Karpas-422 (cell line): ENCODE data around the gene ARHGDIB. TPM values are rescaled to one million over a fixed set of nuclear protein-coding genes. Genes with fewer than 3 reads are reported as not detected.

Source experiments
- DNase-seq: peaks from one replicate; pipeline ENCODE4 v3.0.0-alpha.2; 2015
- H2AFZ ChIP-seq: fragments of 200-600 bp; sonication (generic); 2 replicates; pipeline ENCODE4 v1.6.1; 2014; ENCODE audit warnings: antibody characterized with exemption, low read length, mixed read lengths
- H3K27ac ChIP-seq: fragments of 200-600 bp; sonication (generic); 2 replicates; pipeline ENCODE4 v1.5.1; 2014; ENCODE audit warnings: mild to moderate bottlenecking, low read length, moderate library complexity
- H3K27me3 ChIP-seq: fragments of 200-600 bp; sonication (generic); 2 replicates; pipeline ENCODE4 v1.6.1; 2014; ENCODE audit warnings: low read length, mixed read lengths
- H3K36me3 ChIP-seq: fragments of 200-600 bp; sonication (generic); 2 replicates; pipeline ENCODE4 v1.6.1; 2014; ENCODE audit warnings: low read length, mixed read lengths; ENCODE audit not compliant: insufficient read depth
- H3K4me1 ChIP-seq: fragments of 200-600 bp; sonication (generic); 2 replicates; pipeline ENCODE4 v1.6.1; 2014; ENCODE audit warnings: mild to moderate bottlenecking, low read length, mixed read lengths
- H3K4me2 ChIP-seq: fragments of 200-600 bp; sonication (generic); 2 replicates; pipeline ENCODE4 v1.6.1; 2014; ENCODE audit warnings: low read length, low read depth, mild to moderate bottlenecking; ENCODE audit not compliant: poor library complexity, severe bottlenecking
- H3K4me3 ChIP-seq: fragments of 200-600 bp; sonication (generic); 2 replicates; pipeline ENCODE4 v1.5.1; 2014; ENCODE audit warnings: mild to moderate bottlenecking, antibody characterized with exemption, low read length, mixed read lengths
- H3K79me2 ChIP-seq: fragments of 200-600 bp; sonication (generic); 2 replicates; pipeline ENCODE4 v1.6.1; 2014; ENCODE audit warnings: mild to moderate bottlenecking, low read length, mixed read lengths
- H3K9ac ChIP-seq: fragments of 200-600 bp; sonication (generic); 2 replicates; pipeline ENCODE4 v1.6.0; 2014; ENCODE audit warnings: low read length
- H3K9me2 ChIP-seq: fragments of 200-600 bp; sonication (generic), shearing (Covaris generic); replicated peaks from 2 replicates; pipeline ENCODE4 v1.6.0; 2014; ENCODE audit warnings: mild to moderate bottlenecking, low read length, moderate library complexity; ENCODE audit not compliant: insufficient read depth
- H3K9me3 ChIP-seq: fragments of 300-700, 200-600 bp; sonication (generic); 2 replicates; pipeline ENCODE4 v1.6.1; 2014; ENCODE audit warnings: low read length, mixed read lengths
- H4K20me1 ChIP-seq: fragments of 200-600 bp; sonication (generic); 2 replicates; pipeline ENCODE4 v1.6.1; 2014; ENCODE audit warnings: mild to moderate bottlenecking, antibody characterized with exemption, low read length, low read depth; ENCODE audit not compliant: insufficient read depth
- total RNA-seq: library from RNA; depleted of rRNA; stranded (reverse); fragments of >200 nt; shearing (Covaris generic); gene quantifications from 2 replicates; pipeline ENCODE4 v1.2.3, GENCODE V29; 2014; ENCODE audit warnings: low replicate concordance

ARHGDIB gene
- total RNA-seq, 1 experiment from 2014 or later = 503 TPM

GRCh38 chr12:14976658-14977057 lies 15.3 kb upstream of the ARHGDIB start:
- H4K20me1 ChIP-seq = no peaks in the 10 kb centered on the region
- no peaks in the 10 kb centered on the region for H3K36me3 ChIP-seq
- no peak overlapping the region for H2AFZ ChIP-seq
- H3K4me2 ChIP-seq = no peak overlapping the region
- H3K4me1 ChIP-seq = no peaks in the 10 kb centered on the region
- no peak overlapping the region for H3K4me3 ChIP-seq
- no peaks in the 10 kb centered on the region for H3K9me2 ChIP-seq
- H3K79me2 ChIP-seq = no peaks in the 10 kb centered on the region
- no peaks in the 10 kb centered on the region for H3K27me3 ChIP-seq
- H3K9me3 ChIP-seq = no peaks in the 10 kb centered on the region
- no peak overlapping the region for H3K9ac ChIP-seq
- no peak for DNase-seq
- H3K27ac ChIP-seq = no peak overlapping the region

- H3K79me2 ChIP-seq = no peaks in the 10 kb centered on the region
- no peak overlapping the region for H3K4me2 ChIP-seq
- no peaks in the 10 kb centered on the region for H3K9me2 ChIP-seq
- no peaks in the 10 kb centered on the region for H3K36me3 ChIP-seq
- no peak overlapping the region for H2AFZ ChIP-seq
- H3K27ac ChIP-seq = no peak overlapping the region
- peak; percentile 26 for DNase-seq
- H3K4me3 ChIP-seq = no peak overlapping the region
- no peak overlapping the region for H3K9ac ChIP-seq
- H3K4me1 ChIP-seq = no peaks in the 10 kb centered on the region
- H3K27me3 ChIP-seq = no peaks in the 10 kb centered on the region
- no peaks in the 10 kb centered on the region for H4K20me1 ChIP-seq
- H3K9me3 ChIP-seq = no peaks in the 10 kb centered on the region
Observed at GRCh38 chr12:14975457-14975856, 14.1 kb upstream of the ARHGDIB start.

GRCh38 chr12:14974633-14975032 lies 13.2 kb upstream of the ARHGDIB start:
- Histone ChIP-seq H3K27me3 (no peaks in the 10 kb centered on the region), H3K9me2 (no peaks in the 10 kb centered on the region), H2AFZ (no peak overlapping the region), H3K4me1 (no peaks in the 10 kb centered on the region), H3K9ac (no peak overlapping the region), H3K9me3 (no peaks in the 10 kb centered on the region), H3K4me3 (no peak overlapping the region), H3K36me3 (no peaks in the 10 kb centered on the region), H3K79me2 (no peaks in the 10 kb centered on the region), H3K27ac (no peak overlapping the region), H4K20me1 (no peaks in the 10 kb centered on the region), H3K4me2 (no peak overlapping the region)
- DNase-seq = peak; percentile 23

GRCh38 chr12:14972816-14973215 lies 11.4 kb upstream of the ARHGDIB start, which contains the start of gene PDE6H:
TSS of gene PDE6H (plus strand) at chr12:14973042. CDS start at chr12:14978013, 4,971 bp downstream.
- Histone ChIP-seq H3K9me2 (no peaks in the 10 kb centered on the region), H3K27ac (no peak within 1 kb of the TSS), H3K4me3 (no peak within 1 kb of the TSS), H4K20me1 (no peaks in the 10 kb centered on the region), H2AFZ (no peak within 1 kb of the TSS), H3K9me3 (no peaks in the 10 kb centered on the region), H3K4me1 (no peaks in the 10 kb centered on the region), H3K4me2 (no peak within 1 kb of the TSS), H3K27me3 (no peaks in the 10 kb centered on the region), H3K9ac (no peak within 1 kb of the TSS), H3K79me2 (no peaks in the 10 kb centered on the region), H3K36me3 (no peaks in the 10 kb centered on the region)
- DNase-seq = peak; percentile 4

GRCh38 chr12:14970473-14970872 lies 9.1 kb upstream of the ARHGDIB start:
- Histone ChIP-seq H3K36me3 (no peaks in the 10 kb centered on the region), H3K4me1 (peaks cover 4% of the 10 kb centered on the region; the same call in 1 of the 2 replicates), H3K27ac (no peak overlapping the region), H3K79me2 (no peaks in the 10 kb centered on the region), H3K9ac (no peak overlapping the region), H3K9me2 (no peaks in the 10 kb centered on the region), H3K27me3 (no peaks in the 10 kb centered on the region), H3K9me3 (no peaks in the 10 kb centered on the region), H3K4me2 (no peak overlapping the region), H4K20me1 (no peaks in the 10 kb centered on the region), H3K4me3 (no peak overlapping the region), H2AFZ (no peak overlapping the region)
- peak; percentile 40 for DNase-seq

GRCh38 chr12:14968478-14968877 lies 7.1 kb upstream of the ARHGDIB start:
- no peak overlapping the region for H2AFZ ChIP-seq
- H3K36me3 ChIP-seq = no peaks in the 10 kb centered on the region
- H3K4me2 ChIP-seq = no peak overlapping the region
- H3K27me3 ChIP-seq = no peaks in the 10 kb centered on the region
- peaks cover 10% of the 10 kb centered on the region for H3K4me1 ChIP-seq
- H3K9me3 ChIP-seq = no peaks in the 10 kb centered on the region
- H3K79me2 ChIP-seq = no peaks in the 10 kb centered on the region
- no peak overlapping the region for H3K27ac ChIP-seq
- H3K9me2 ChIP-seq = no peaks in the 10 kb centered on the region
- H3K9ac ChIP-seq = no peak overlapping the region
- H3K4me3 ChIP-seq = no peak overlapping the region
- peak; percentile 24 for DNase-seq
- H4K20me1 ChIP-seq = no peaks in the 10 kb centered on the region

GRCh38 chr12:14965221-14965620 lies 3.8 kb upstream of the ARHGDIB start:
- H3K27ac ChIP-seq = no peak overlapping the region
- no peak overlapping the region for H3K9ac ChIP-seq
- no peaks in the 10 kb centered on the region for H3K27me3 ChIP-seq

GRCh38 chr12:14964406-14964805 lies 3.0 kb upstream of the ARHGDIB start:
- Histone ChIP-seq H2AFZ (no peak overlapping the region), H3K9ac (no peak overlapping the region), H3K27me3 (no peaks in the 10 kb centered on the region), H3K9me2 (no peaks in the 10 kb centered on the region), H3K27ac (no peak overlapping the region), H3K36me3 (no peaks in the 10 kb centered on the region), H3K4me1 (peaks cover 39% of the 10 kb centered on the region), H3K4me2 (no peak overlapping the region), H4K20me1 (no peaks in the 10 kb centered on the region), H3K79me2 (peaks cover 18% of the 10 kb centered on the region), H3K4me3 (no peak overlapping the region), H3K9me3 (no peaks in the 10 kb centered on the region)
- DNase-seq = no peak

More at GRCh38 chr12:14965221-14965620, 3.8 kb upstream of the ARHGDIB start:
- Histone ChIP-seq H3K4me3 (no peak overlapping the region), H3K4me1 (peaks cover 31% of the 10 kb centered on the region), H4K20me1 (no peaks in the 10 kb centered on the region), H2AFZ (0 out of 2 replicates have a peak overlapping the region, but pooled peaks have one; percentile 60), H3K9me3 (no peaks in the 10 kb centered on the region), H3K36me3 (no peaks in the 10 kb centered on the region), H3K4me2 (no peak overlapping the region), H3K9me2 (no peaks in the 10 kb centered on the region), H3K79me2 (peaks cover 10% of the 10 kb centered on the region)
- no peak for DNase-seq
